ENCODE results near the gene B4GALT5. TPM values are rescaled to one million over a fixed set of nuclear protein-coding genes. Genes with fewer than 3 reads are reported as not detected.

The B4GALT5 gene
- total RNA-seq, 1 donor from 2014 or later, result 46.1 TPM

DNA sequence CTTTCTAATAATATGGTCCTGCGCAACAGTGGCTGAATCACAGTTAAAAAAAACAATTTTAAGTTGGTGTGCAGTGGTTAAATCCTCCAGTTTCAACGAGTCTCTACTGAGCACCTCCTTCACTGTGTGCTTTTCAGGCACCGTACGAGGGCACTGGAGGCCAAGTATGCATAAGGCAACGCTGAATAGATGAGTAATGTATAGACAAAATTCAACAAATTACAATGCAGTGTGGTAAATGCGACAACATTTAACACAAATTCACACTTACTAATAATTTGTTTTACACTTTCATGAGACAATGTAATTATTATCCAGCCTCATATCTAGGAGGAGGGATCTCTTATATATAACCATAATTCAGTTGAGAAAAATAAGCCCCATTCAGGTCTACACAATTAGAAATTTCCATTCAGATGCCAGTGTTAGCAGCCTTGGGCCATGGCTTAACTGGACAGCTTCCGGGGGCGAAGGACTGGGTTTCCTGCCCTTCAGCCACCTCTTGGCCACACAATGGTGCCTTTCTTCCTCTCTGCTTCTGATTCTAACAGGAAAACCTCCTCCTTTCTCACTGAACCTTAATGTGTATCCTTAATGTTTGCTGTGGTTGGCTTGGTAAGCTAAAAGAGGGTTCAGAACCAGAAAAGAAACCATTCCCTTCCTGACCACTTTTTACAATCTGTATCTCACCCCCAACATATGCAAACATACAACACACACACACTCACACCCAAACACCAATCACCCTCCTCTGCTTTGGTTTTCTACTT lies 51.9 kb downstream of the B4GALT5 start:
- ATAC-seq (no peak), DNase-seq (no peak)
- Histone ChIP-seq H3K9me3 (no peaks in the 10 kb centered on the region), H3K4me3 (no peak overlapping the region), H3K36me3 (no peaks in the 10 kb centered on the region), H3K27ac (no peak overlapping the region), H3K4me1 (peaks cover 46% of the 10 kb centered on the region), H3K27me3 (no peaks in the 10 kb centered on the region)
- intact Hi-C loops (cut with DNase I), result no loop called here
- TF ChIP-seq CTCF (IDR thresholded peaks at IDR 0.05), result no peak

- Histone ChIP-seq H3K4me3 (no peak overlapping the region), H3K9me3 (no peaks in the 10 kb centered on the region), H3K27me3 (no peaks in the 10 kb centered on the region), H3K27ac (no peak overlapping the region), H3K36me3 (peaks cover 2% of the 10 kb centered on the region), H3K4me1 (peaks cover 49% of the 10 kb centered on the region)
- no peak for TF ChIP-seq CTCF (IDR thresholded peaks at IDR 0.05)
- no peak for DNase-seq
- intact Hi-C loops (cut with DNase I), result no loop called here
- no peak for ATAC-seq
These were observed 52.8 kb downstream of the B4GALT5 start for GRCh38 chr20:49660912-49661311.

- ATAC-seq (no peak), DNase-seq (no peak)
- TF ChIP-seq CTCF (IDR thresholded peaks at IDR 0.05), result no peak
- Histone ChIP-seq H3K36me3 (peaks cover 19% of the 10 kb centered on the region), H3K4me1 (peaks cover 49% of the 10 kb centered on the region), H3K27me3 (no peaks in the 10 kb centered on the region), H3K4me3 (no peak overlapping the region), H3K9me3 (no peaks in the 10 kb centered on the region), H3K27ac (no peak overlapping the region)
- intact Hi-C loops (cut with DNase I), result no loop called here
These were observed 54.6 kb downstream of the B4GALT5 start for GRCh38 chr20:49659056-49659455.

DNA sequence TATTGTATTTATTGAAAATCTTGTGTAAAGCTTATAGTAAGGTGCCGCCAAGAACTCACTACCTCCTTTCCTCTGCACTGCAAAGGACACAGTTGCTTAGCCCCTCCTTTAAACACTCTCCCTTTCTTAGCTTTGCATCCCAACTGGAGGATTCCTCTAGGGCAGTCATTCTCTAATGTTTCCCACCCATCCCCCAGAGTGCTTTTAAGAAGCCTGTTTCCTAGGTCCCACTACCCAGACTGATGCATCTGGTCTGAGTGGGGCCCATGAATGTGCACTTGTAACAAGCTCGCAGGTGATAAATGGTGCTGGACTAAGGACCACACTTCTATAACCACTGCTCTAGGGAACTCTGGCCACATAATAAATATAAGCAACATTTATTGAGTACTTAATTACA lies 55.2 kb downstream of the B4GALT5 start:
- no peak overlapping the region for H3K27ac ChIP-seq
- ATAC-seq (no peak), DNase-seq (no peak)
- H3K4me1 ChIP-seq, result peaks cover 49% of the 10 kb centered on the region
- H3K27me3 ChIP-seq, result no peaks in the 10 kb centered on the region
- H3K36me3 ChIP-seq, result peaks cover 25% of the 10 kb centered on the region
- intact Hi-C loops (cut with DNase I), result no loop called here
- no peak overlapping the region for H3K4me3 ChIP-seq
- no peak for TF ChIP-seq CTCF (IDR thresholded peaks at IDR 0.05)
- no peaks in the 10 kb centered on the region for H3K9me3 ChIP-seq

GRCh38 chr20:49657118-49657901 lies 56.4 kb downstream of the B4GALT5 start:
- Histone ChIP-seq H3K36me3 (peaks cover 37% of the 10 kb centered on the region), H3K27ac (peak overlapping the region; percentile 6), H3K27me3 (no peaks in the 10 kb centered on the region), H3K4me3 (no peak overlapping the region), H3K9me3 (no peaks in the 10 kb centered on the region), H3K4me1 (peaks cover 46% of the 10 kb centered on the region)
- no peak for TF ChIP-seq CTCF (IDR thresholded peaks at IDR 0.05)
- ATAC-seq, result peak; percentile 73
- no peak for DNase-seq
- intact Hi-C loops (cut with DNase I), result no loop called here
